Fibroblast of skin of right quadriceps (primary cell): ENCODE data around the gene GSTA4.
A peak's percentile ranks its signal among the peaks of the same experiment; 100 is the strongest.

Source experiments
- DNase-seq: peaks from one replicate; pipeline ENCODE4 v3.0.0-alpha.2; 2013

GSTA4 gene, protein sequence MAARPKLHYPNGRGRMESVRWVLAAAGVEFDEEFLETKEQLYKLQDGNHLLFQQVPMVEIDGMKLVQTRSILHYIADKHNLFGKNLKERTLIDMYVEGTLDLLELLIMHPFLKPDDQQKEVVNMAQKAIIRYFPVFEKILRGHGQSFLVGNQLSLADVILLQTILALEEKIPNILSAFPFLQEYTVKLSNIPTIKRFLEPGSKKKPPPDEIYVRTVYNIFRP

GRCh38 chr6:52995089-52995912 is at the start of gene GSTA4:
GSTA4 (minus strand) TSS chr6:52995284; CDS start chr6:52994243, 1,041 bp downstream.
- DNase-seq: peak; percentile 98

DNA sequence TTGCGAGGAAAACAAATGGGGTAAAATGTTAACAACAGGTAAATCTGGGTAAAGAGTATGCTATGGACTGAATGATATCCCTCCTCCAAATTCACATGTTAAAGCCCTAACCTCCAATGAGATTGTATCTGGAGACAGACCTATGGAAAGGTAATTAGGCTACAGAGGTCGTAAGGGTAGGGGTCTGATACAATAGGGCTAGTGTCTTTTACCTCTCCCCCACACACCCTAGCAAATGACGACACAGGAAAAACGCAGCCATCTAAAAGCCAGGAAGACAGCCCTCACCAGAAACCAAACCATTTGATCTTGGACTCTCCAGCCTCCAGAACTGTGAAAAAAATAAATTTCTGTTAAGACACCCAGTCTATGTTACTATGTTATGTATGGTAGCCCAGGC is 49.5 kb upstream of the GSTA4 start:
- DNase-seq: no peak

- peak; percentile 75 for DNase-seq
Measured at GRCh38 chr6:53044071-53044470, 49.0 kb upstream of the GSTA4 start.

DNA sequence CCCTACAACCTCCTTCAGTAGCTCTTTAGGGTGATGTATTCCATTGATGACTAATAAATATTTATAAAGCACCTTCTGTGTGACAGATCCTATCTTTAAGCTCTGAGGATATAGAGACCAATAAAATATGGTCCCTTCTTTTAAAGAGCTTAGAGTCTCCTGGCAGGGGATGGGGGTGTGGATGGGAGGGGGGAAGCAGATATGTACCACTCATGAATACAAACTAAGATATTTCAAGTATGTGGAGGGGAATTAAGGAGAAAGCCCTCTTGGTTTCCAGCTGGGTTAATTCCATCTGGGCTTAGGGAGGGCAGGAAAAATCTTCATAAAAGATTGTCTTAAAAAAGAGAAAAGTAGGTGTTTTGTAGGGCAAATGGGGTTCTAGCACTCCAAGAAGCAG is 48.5 kb upstream of the GSTA4 start:
- peak; percentile 84 for DNase-seq

GRCh38 chr6:53042112-53042511 is 47.0 kb upstream of the GSTA4 start:
- DNase-seq: peak; percentile 97

DNA sequence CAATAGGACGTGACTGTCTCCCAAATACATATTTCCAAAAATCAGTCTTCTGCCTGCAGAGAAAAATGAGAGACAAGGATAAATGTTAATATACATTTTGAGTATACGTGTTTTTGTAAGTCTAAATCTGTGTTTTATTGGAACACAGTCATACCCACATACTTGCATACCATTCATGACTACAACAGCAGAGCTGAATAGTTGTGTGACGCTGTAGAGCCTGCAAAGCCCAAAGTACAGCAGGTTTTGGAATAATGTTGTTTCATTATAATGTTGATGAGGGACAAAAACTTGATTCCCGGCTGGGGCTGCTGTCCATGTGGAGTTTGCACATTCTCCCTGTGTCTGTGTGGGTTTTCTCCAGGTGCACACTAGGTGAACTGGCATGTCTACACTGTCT is 46.3 kb upstream of the GSTA4 start:
- DNase-seq: peak; percentile 82

DNA sequence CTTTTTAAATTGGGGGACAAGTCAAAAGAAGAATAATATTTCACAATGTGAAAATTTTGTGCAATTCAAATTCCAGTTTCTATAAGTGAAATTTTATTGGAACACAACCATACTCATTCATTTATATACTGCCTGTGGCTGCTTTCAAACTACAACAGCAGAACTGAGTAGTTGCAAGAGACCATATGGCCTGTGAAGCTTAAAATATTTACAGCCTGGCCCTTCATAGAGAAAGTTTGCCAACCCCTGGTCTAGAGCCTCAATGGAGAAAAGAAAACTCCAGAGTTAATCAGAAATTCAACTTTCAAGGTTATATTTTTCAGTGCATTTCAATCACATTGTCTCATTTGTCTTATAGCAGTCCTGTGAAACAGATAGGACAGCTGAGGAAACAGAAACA is 43.5 kb upstream of the GSTA4 start:
- no peak for DNase-seq

DNA sequence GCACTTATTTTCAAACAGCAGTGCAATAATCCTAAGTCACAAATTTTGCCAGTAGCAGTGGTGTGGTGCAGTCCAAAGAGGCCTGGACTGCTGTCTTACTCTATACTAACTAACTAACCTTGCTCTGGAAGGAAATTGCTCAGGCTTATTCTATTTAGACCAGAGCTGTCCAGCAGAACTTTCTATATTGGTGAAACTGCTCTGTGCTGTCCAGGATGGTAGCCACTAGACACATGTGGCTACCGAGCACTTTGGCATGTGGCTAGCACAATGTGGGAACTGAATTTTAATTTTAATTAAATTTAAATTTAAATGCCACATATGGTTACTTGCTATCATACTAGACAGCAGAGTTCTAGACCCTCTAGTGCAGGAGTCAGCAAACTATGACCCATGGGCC is 43.1 kb upstream of the GSTA4 start:
- no peak for DNase-seq

GRCh38 chr6:53035549-53036213 is 40.6 kb upstream of the GSTA4 start:
- no peak for DNase-seq

DNA sequence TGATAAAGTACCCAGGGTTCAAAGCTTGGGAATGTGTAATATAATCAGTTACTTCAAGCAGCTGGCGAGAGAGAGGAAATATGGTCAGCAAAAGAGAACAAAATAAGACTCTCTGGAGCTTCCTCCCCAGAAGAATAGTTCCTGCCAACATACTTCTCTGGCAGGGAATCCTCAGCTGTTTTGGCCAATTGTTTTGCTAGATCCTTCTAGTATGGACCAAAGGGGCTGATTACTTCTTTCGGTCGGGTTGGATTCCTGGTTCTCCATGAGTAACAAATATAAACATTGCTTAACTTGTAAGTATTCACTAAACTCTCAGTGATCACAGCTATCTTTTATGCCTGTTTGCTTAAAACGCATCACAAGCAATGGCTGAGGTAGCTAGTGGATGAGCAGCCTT is 38.7 kb upstream of the GSTA4 start:
- DNase-seq: peak; percentile 37

DNA sequence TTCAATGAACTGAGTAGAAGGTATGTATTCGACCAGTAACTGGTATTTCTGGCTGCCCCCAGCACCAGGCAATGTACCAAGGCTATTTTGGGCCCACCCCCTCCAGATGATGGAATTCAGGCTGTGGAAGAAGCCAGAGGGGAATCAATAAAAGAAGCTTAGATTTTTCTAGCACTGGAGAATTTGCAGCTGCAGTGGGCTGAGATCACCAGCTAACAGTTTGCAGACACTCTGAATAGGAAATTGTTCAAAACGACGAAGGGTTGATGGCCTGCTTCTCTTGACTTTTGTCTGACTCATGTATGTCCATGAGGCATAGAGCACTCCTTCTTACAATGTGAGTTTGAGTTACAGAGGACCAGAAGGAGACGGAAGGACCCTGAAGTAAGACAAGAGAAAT is 37.8 kb upstream of the GSTA4 start:
- peak; percentile 38 for DNase-seq

GRCh38 chr6:53031281-53031680 is 36.2 kb upstream of the GSTA4 start:
- DNase-seq: no peak

DNA sequence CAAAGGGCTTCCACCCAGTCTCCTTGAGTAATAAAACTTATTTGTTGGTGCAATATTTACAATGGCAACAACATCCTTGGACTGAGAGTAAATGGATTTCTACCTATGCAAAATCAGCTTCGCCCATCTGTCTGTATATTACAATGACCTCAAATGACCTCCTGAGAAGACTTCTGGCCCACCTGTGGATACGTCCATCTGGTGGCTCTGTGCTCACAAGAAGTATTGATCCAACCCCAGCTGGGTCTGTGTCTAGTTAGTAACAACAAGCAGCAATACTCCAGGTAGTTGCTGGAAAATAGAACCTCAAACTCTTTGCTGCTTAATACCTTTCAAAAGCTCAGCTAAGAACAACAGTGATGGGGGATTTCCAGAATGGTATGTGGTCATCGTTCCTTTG is 34.7 kb upstream of the GSTA4 start:
- no peak for DNase-seq

- DNase-seq: no peak
Measured at GRCh38 chr6:53029257-53029656, 34.2 kb upstream of the GSTA4 start.

GRCh38 chr6:53028467-53028866 is 33.4 kb upstream of the GSTA4 start:
- DNase-seq: no peak

GRCh38 chr6:53027131-53027718 is 32.1 kb upstream of the GSTA4 start:
- DNase-seq: no peak

- DNase-seq: no peak
Measured at GRCh38 chr6:53026526-53026925, 31.4 kb upstream of the GSTA4 start.

DNA sequence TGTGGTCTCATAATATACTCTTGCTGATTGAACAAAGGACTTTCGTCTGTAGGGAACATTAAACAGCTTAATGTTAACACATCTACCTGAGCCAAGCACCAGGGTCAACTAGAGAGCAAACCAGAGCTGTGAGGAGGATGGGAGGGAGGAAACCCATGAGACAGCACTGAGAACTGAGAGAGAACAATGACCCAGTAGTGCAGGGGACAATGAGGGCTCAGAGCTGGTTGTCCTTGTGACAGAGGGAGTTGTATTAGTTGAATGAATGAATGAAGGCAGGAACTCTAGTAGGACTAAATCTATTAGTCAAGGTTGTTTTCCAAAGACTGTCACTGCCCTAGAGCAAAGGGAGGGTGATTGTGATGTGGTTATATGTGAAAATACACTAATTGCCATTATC is 28.2 kb upstream of the GSTA4 start:
- no peak for DNase-seq

DNA sequence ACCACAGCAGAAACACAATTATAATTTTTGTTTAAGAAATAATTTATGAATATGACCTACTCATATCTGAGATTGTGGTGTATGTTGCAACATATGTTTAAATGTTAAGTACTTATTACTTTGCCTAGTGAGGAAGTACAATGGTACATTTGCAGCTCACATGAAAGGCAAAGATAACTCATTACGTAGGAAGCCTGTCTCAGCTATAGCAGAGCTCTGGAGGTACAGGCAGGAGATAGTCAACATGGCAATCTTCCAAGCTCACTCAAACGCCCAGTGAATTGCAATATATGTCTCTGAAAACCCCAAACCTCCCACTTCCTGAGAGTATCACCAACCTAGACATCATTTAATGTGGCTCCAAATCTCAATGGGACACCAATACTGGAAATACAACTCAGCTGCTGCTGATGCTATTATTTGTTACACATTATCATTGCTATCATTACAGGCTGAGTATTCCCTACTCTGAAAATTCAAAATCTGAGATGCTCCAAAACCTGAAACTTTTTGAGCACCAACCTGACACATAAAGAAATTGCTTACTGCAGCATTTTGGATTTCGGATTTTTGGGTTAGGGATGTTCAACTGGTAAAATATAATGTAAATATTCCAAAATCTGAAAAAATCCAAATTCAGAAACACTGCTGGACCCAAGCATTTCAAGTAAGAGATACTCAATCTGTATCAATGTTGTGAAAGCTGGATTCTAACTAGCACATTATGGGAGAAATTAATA is 25.1 kb upstream of the GSTA4 start:
- peak; percentile 17 for DNase-seq

DNA sequence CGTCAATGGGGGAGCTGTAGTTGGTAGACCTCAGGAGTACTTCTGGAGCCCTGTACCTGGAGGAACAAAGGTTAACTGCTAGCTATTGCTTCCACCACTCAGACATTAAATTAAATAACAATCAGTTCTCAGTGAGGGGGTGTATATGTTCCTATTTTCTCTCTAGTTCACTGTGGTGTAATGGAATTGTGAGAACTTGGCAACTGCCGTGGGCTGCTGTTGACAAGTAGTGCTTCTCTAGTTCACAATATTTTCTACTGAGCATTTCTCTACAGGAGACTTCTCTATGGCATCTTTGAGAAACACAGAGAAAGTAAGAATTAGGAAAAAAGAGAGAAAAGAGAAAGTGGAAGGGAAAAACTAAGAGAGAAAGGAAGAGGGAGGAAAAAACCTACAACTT is 23.4 kb upstream of the GSTA4 start:
- no peak for DNase-seq

DNA sequence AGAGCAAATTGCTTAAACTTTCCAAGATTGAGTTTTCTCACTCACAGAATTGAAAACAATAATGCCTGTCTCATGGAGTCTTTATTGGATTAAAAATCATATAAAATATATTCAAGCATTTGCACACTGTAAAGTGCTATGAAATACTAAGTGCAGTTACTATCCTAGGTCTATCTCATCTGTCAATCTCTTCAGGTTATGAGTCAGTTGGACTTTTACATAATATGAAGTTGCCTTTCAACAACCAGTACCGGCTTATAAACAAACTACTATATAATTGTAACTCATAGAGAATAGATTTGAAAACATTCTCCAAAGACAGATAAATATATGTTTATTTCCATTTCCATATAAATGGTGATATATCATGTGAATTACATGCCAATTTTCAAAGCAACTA is 20.4 kb upstream of the GSTA4 start:
- no peak for DNase-seq

- DNase-seq: no peak
Measured at GRCh38 chr6:53014744-53015143, 19.7 kb upstream of the GSTA4 start.

GRCh38 chr6:53014063-53014462 is 19.0 kb upstream of the GSTA4 start:
- peak; percentile 34 for DNase-seq
